Cardiac fibroblast (primary cell): ENCODE measurements around the gene PPP6C.
A peak's percentile ranks its signal among the peaks of the same experiment; 100 is the strongest.

Source experiments
- DNase-seq, 2 donors: peaks; one replicate each; pipeline versions ENCODE4 v3.0.0 to v3.0.0-alpha.2; 2010; ENCODE audit warnings: low read depth in 2 of 2
- H3K4me3 ChIP-seq, 2 donors: replicated peaks in 1 of 2; 1 replicate in 1 of 2; 2 replicates in 1 of 2; pipeline ENCODE4 v1.5.1; 2011; ENCODE audit warnings: low read depth in 2 of 2, low read length in 2 of 2, mild to moderate bottlenecking in 2 of 2, moderate library complexity in 1 of 2
- CTCF ChIP-seq: IDR thresholded peaks from one replicate; pipeline ENCODE4 v1.5.1; 2011; ENCODE audit warnings: low read depth, mild to moderate bottlenecking, low read length, inconsistent platforms

Gene PPP6C

GRCh38 chr9:125156551-125156950 is 33.1 kb downstream of the PPP6C start:
- DNase-seq = no peak
- no peak for TF ChIP-seq CTCF
- no peak overlapping the region for H3K4me3 ChIP-seq

- no peak for DNase-seq
- TF ChIP-seq CTCF = no peak
- H3K4me3 ChIP-seq = no peak overlapping the region
These were observed 35.8 kb downstream of the PPP6C start for GRCh38 chr9:125153712-125154367.

- H3K4me3 ChIP-seq = no peak overlapping the region
- no peak for TF ChIP-seq CTCF
- no peak for DNase-seq
These were observed 37.9 kb downstream of the PPP6C start for GRCh38 chr9:125151730-125152129.

- no peak for DNase-seq
- no peak overlapping the region for H3K4me3 ChIP-seq
- TF ChIP-seq CTCF = no peak
These were observed 39.0 kb downstream of the PPP6C start for GRCh38 chr9:125150349-125151245.

GRCh38 chr9:125147401-125147951 is 42.1 kb downstream of the PPP6C start:
- no peak for DNase-seq
- no peak for TF ChIP-seq CTCF
- no peak overlapping the region for H3K4me3 ChIP-seq

GRCh38 chr9:125146247-125146646 is 43.4 kb downstream of the PPP6C start:
- no peak overlapping the region for H3K4me3 ChIP-seq
- no peak for TF ChIP-seq CTCF
- DNase-seq = peak in 1 of 2 donors; percentile 62
